Hepatocyte (in vitro differentiated cells): Measurements from ENCODE around the gene PTPRR. TPM values are rescaled to one million over a fixed set of nuclear protein-coding genes. Genes with fewer than 3 reads are reported as not detected.
A peak's percentile ranks its signal among the peaks of the same experiment; 100 is the strongest.

ENCODE experiments used
- DNase-seq: peaks from one replicate; pipeline ENCODE4 v3.0.0-alpha.2; 2016; ENCODE audit warnings: low spot score
- H2AFZ ChIP-seq: fragments of 200-600 bp; sonication (generic); 2 replicates; pipeline ENCODE4 v1.6.0; 2016; ENCODE audit warnings: antibody characterized with exemption, mild to moderate bottlenecking
- H3K27ac ChIP-seq: fragments of 200-600 bp; sonication (generic); 2 replicates; pipeline ENCODE4 v1.5.1; 2016; ENCODE audit warnings: mild to moderate bottlenecking
- H3K27me3 ChIP-seq: fragments of 200-600 bp; sonication (generic); 2 replicates; pipeline ENCODE4 v1.6.1; 2016
- H3K36me3 ChIP-seq: fragments of 200-600 bp; sonication (generic); replicated peaks from 2 replicates; pipeline ENCODE4 v1.5.1; 2016; ENCODE audit warnings: low read depth; ENCODE audit not compliant: insufficient read depth
- H3K4me1 ChIP-seq: fragments of 200-600 bp; sonication (generic); 2 replicates; pipeline ENCODE4 v1.5.1; 2016; ENCODE audit warnings: mild to moderate bottlenecking, moderate library complexity; ENCODE audit not compliant: insufficient read depth
- H3K4me2 ChIP-seq: fragments of 200-600 bp; sonication (generic); 2 replicates; pipeline ENCODE4 v1.6.0; 2016
- H3K4me3 ChIP-seq: fragments of 200-600 bp; sonication (generic); 2 replicates; pipeline ENCODE4 v1.5.1; 2016; ENCODE audit warnings: mild to moderate bottlenecking
- H3K79me2 ChIP-seq: fragments of 200-600 bp; sonication (generic); 2 replicates; pipeline ENCODE4 v1.6.0; 2017; ENCODE audit warnings: mild to moderate bottlenecking
- H3K9me2 ChIP-seq: fragments of 200-600 bp; sonication (generic); replicated peaks from 2 replicates; pipeline ENCODE4 v1.6.0; 2017; ENCODE audit warnings: mild to moderate bottlenecking; ENCODE audit not compliant: insufficient read depth
- H3K9me3 ChIP-seq: fragments of 200-600 bp; sonication (generic); 2 replicates; pipeline ENCODE4 v1.5.1; 2016; ENCODE audit warnings: low read depth, mild to moderate bottlenecking
- H4K20me1 ChIP-seq: fragments of 200-600 bp; sonication (generic); 2 replicates; pipeline ENCODE4 v1.6.0; 2016; ENCODE audit warnings: mild to moderate bottlenecking; ENCODE audit not compliant: insufficient read depth, poor library complexity, severe bottlenecking
- EZH2 ChIP-seq: fragments of 200-600 bp; sonication (generic); IDR thresholded peaks from 2 replicates; pipeline ENCODE4 v1.6.1; 2016; ENCODE audit warnings: antibody characterized with exemption, mild to moderate bottlenecking, borderline replicate concordance
- EZH2phosphoT487 ChIP-seq: fragments of 200-600 bp; sonication (generic); IDR thresholded peaks from one replicate; pipeline ENCODE4 v1.6.1; 2018; ENCODE audit warnings: antibody characterized with exemption, mild to moderate bottlenecking, low read depth, moderate library complexity; ENCODE audit not compliant: unreplicated experiment, severe bottlenecking
- WGBS: methylation state at CpG from one replicate; pipeline ENCODE4 v1.1.6; 2016; ENCODE audit warnings: low lambda C conversion rate; ENCODE audit errors: missing lambda C conversion rate; 5-methylcytosine and 5-hydroxymethylcytosine counted together
- polyA plus RNA-seq: library from polyadenylated mRNA; unstranded; fragments of >200 nt; fragmentation: Nextera tagmentation; extraction: Ambion mirVana; gene quantifications from 2 replicates; pipeline ENCODE4 v1.2.1, GENCODE V29; 2016
- total RNA-seq: library from RNA; depleted of rRNA; stranded (reverse); fragments of >200 nt; gene quantifications from 2 replicates; pipeline ENCODE4 v1.2.3, GENCODE V29; 2014
- TF ChIP-seq, protein P1 (sequence below): fragments of 200-600 bp; sonication (generic); IDR thresholded peaks from 2 replicates; pipeline ENCODE4 v1.5.1; 2016; ENCODE audit warnings: antibody characterized with exemption, mild to moderate bottlenecking; ENCODE audit not compliant: poor library complexity

The PTPRR gene
- total and polyA plus RNA-seq, 2 experiments from 2014 or later: 1.9 to 4.8 TPM

GRCh38 chr12:70695361-70696023, 225.0 kb downstream of the PTPRR start:
- Histone ChIP-seq H3K4me2 (no peak overlapping the region), H2AFZ (no peak overlapping the region), H4K20me1 (no peaks in the 10 kb centered on the region), H3K27me3 (no peaks in the 10 kb centered on the region), H3K27ac (no peak overlapping the region), H3K9me2 (no peaks in the 10 kb centered on the region), H3K4me1 (no peaks in the 10 kb centered on the region), H3K9me3 (no peaks in the 10 kb centered on the region), H3K79me2 (no peaks in the 10 kb centered on the region), H3K4me3 (no peak overlapping the region), H3K36me3 (no peaks in the 10 kb centered on the region)
- 74% methylated on average over 3 of the region's 3 CpGs for WGBS
- DNase-seq: peak; percentile 27
- TF ChIP-seq EZH2phosphoT487: no peak
- no peak for TF ChIP-seq EZH2
- TF ChIP-seq, protein P1, sequence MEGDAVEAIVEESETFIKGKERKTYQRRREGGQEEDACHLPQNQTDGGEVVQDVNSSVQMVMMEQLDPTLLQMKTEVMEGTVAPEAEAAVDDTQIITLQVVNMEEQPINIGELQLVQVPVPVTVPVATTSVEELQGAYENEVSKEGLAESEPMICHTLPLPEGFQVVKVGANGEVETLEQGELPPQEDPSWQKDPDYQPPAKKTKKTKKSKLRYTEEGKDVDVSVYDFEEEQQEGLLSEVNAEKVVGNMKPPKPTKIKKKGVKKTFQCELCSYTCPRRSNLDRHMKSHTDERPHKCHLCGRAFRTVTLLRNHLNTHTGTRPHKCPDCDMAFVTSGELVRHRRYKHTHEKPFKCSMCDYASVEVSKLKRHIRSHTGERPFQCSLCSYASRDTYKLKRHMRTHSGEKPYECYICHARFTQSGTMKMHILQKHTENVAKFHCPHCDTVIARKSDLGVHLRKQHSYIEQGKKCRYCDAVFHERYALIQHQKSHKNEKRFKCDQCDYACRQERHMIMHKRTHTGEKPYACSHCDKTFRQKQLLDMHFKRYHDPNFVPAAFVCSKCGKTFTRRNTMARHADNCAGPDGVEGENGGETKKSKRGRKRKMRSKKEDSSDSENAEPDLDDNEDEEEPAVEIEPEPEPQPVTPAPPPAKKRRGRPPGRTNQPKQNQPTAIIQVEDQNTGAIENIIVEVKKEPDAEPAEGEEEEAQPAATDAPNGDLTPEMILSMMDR: no peak

- Histone ChIP-seq H4K20me1 (no peaks in the 10 kb centered on the region), H3K4me2 (no peak overlapping the region), H3K4me1 (no peaks in the 10 kb centered on the region), H3K9me2 (no peaks in the 10 kb centered on the region), H3K9me3 (no peaks in the 10 kb centered on the region), H3K27ac (no peak overlapping the region), H3K36me3 (no peaks in the 10 kb centered on the region), H3K27me3 (no peaks in the 10 kb centered on the region), H3K4me3 (no peak overlapping the region), H3K79me2 (no peaks in the 10 kb centered on the region), H2AFZ (no peak overlapping the region)
- DNase-seq: no peak
- TF ChIP-seq EZH2: no peak
- no peak for TF ChIP-seq EZH2phosphoT487
- TF ChIP-seq, protein P1: peak; percentile 23
Observed at GRCh38 chr12:70692681-70693288, 227.8 kb downstream of the PTPRR start.

DNA sequence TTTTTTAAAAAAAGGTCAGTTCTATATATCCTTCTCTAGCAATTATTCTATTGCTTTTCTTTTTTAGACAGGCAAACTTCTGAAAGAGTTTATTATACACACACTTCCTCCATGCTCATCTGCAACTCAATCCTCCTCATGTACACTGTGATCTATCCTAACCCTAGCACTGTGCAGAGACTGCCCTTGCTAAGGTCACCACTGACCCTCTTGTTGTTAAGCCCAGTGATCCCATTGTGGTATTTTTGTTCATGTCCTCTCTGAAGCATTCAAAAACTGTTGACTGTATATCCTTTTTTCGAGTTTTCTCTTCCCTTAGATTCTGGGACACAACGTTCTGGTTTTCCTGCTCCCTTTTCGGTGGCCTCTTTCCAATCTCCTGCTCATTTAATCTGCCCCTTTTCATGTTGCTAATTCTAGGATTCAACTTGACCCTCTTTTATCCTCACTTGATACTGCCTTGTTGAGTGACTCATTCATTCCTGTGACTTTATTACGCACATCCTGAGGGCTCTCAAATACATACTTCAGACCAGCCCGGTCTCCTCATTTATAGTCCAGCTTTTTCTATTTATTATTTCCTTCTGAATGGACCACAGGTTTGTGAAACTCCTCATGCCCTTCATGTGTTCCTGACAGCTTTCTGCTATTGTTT, 229.4 kb downstream of the PTPRR start:
- H2AFZ ChIP-seq: no peak overlapping the region
- H3K9me3 ChIP-seq: no peaks in the 10 kb centered on the region
- H3K27ac ChIP-seq: no peak overlapping the region
- H3K36me3 ChIP-seq: no peaks in the 10 kb centered on the region
- no peaks in the 10 kb centered on the region for H3K9me2 ChIP-seq
- no peak for TF ChIP-seq EZH2
- TF ChIP-seq, protein P1: no peak
- TF ChIP-seq EZH2phosphoT487: no peak
- H3K4me1 ChIP-seq: no peaks in the 10 kb centered on the region
- H3K4me2 ChIP-seq: no peak overlapping the region
- DNase-seq: no peak
- no peaks in the 10 kb centered on the region for H3K27me3 ChIP-seq
- 61% methylated on average over 5 of the region's 5 CpGs for WGBS
- no peaks in the 10 kb centered on the region for H3K79me2 ChIP-seq
- H4K20me1 ChIP-seq: no peaks in the 10 kb centered on the region
- H3K4me3 ChIP-seq: no peak overlapping the region
